Psoas muscle (tissue), 8 donors: ENCODE data around the gene RPS6KC1. TPM values are rescaled to one million over a fixed set of nuclear protein-coding genes. Genes with fewer than 3 reads are reported as not detected.
"Not testable (repeated sequence)": the region's sequence is repeated elsewhere in the genome, so short reads cannot be mapped to it uniquely, and the experiment has no call there.

Experiments used
- ATAC-seq, 4 donors: fragments of 200-7000 bp; cut with Tn5 transposase; one replicate each; pipeline ENCODE4 v1.9.1; 2020; ENCODE audit warnings: moderate library complexity in 3 of 4, mild to moderate bottlenecking in 2 of 4
- DNase-seq, 2 donors: peaks; one replicate each; pipeline ENCODE4 v3.0.0-alpha.2; 2020
- H3K27ac ChIP-seq: fragments of 200-600 bp; one replicate; pipeline ENCODE4 v1.8.0; 2022
- H3K27me3 ChIP-seq, 3 donors: fragments of 200-600 bp in 1 of 3; one replicate each; pipeline versions ENCODE4 v1.6.1 to v1.8.0; 2013 to 2022; ENCODE audit warnings: low read length in 2 of 3, mild to moderate bottlenecking in 2 of 3, moderate library complexity in 1 of 3; ENCODE audit not compliant: insufficient read depth in 3 of 3
- H3K36me3 ChIP-seq, 2 donors: fragments of 200-600 bp in 1 of 2; one replicate each; pipeline versions ENCODE4 v1.6.1 to v1.8.0; 2013 to 2022; ENCODE audit warnings: low read depth in 1 of 2, mild to moderate bottlenecking in 1 of 2, moderate library complexity in 1 of 2; ENCODE audit not compliant: insufficient read depth in 1 of 2
- H3K4me1 ChIP-seq: fragments of 200-600 bp; one replicate; pipeline ENCODE4 v1.8.0; 2022
- H3K4me3 ChIP-seq: fragments of 200-600 bp; one replicate; pipeline ENCODE4 v1.8.0; 2022; ENCODE audit warnings: mild to moderate bottlenecking
- H3K9me3 ChIP-seq: fragments of 200-600 bp; one replicate; pipeline ENCODE4 v1.8.0; 2022
- CTCF ChIP-seq: fragments of 200-600 bp; IDR thresholded peaks from one replicate; pipeline ENCODE4 v1.8.0; 2022; ENCODE audit warnings: antibody characterized with exemption
- WGBS, 3 donors: extraction: QIAGEN DNeasy Blood & Tissue Kit; methylation state at CpG; one replicate each; pipeline versions ENCODE4 v1.1.6 to v1.1.7; 2013; 5-methylcytosine and 5-hydroxymethylcytosine counted together
- intact Hi-C, 2 donors: fragments of 100-400 bp; cut with DNase I; formaldehyde crosslinking; loops; one replicate each; pipeline versions ENCODE4 v1.11.0 to v1.14.2; 2022
- polyA plus RNA-seq, 3 donors: library from polyadenylated mRNA; stranded (reverse); fragments of 200-250 nt; gene quantifications; one replicate each; pipeline ENCODE4 v1.2.3, GENCODE V29; 2013
- total RNA-seq, 4 donors: library from RNA; stranded (reverse); fragmentation: NEBNext Ultra II Directional in 2 of 4; extraction: Animal tissue kit (Norgen Biotek cat#: 25700) in 2 of 4; gene quantifications; one replicate each; pipeline versions ENCODE4 v1.2.1 to v1.2.4, GENCODE V29; 2021 to 2023
- donor health status: healthy with polysubstance abuse.
- donor health status: DM: no; HTN: no; CAD: no; lungs with moderate emphysema.
- donor health status: Bipolar disorder and iron deficiency.
- donor health status: healthy.
- donor health status: DM: yes; HTN: yes; CAD: no.
- donor health status: DM: no; HTN: no; CAD: no.
- donor health status: DM: no; HTN: no; CAD: no.
- donor health status: DM: yes; HTN: yes; CAD: no.

RPS6KC1 gene
- total and polyA plus RNA-seq, 7 donors, result 8.0 to 19.8 (median 14.0) TPM

- Histone ChIP-seq H3K9me3 (peaks cover 13% of the 10 kb centered on the region), H3K27ac (no peak overlapping the region), H3K27me3 (no peaks in the 10 kb centered on the region), H3K4me3 (no peak overlapping the region), H3K36me3 (no peaks in the 10 kb centered on the region), H3K4me1 (no peaks in the 10 kb centered on the region)
- intact Hi-C loops, result no loop called here
- no peak for DNase-seq
- no peak for ATAC-seq
- 93 to 95% (median 93%) methylated on average over 5 of the region's 5 CpGs for WGBS, 3 donors
- no peak for TF ChIP-seq CTCF
These were observed 143.3 kb downstream of the RPS6KC1 start for GRCh38 chr1:213194383-213194782.

DNA sequence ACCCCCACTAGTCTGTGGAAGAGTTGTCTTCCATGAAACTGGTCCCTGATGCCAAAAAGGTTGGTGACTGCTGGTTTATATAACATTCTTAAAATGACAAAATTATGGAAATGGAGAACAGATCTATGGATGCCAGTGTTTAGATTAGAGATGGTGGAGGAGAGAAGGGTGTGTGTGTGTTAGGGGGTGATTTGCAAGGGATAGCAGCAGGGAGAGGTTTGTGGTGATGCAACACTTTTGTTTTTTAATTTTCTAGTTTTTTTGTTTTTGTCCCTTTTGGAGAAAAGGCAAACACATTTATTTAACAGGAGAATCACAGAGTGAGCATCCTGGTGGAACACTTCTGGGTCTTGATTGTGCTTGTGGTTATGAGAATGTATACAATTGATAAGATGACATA, 143.8 kb downstream of the RPS6KC1 start:
- Histone ChIP-seq H3K4me1 (no peaks in the 10 kb centered on the region), H3K9me3 (peaks cover 13% of the 10 kb centered on the region), H3K4me3 (no peak overlapping the region), H3K27ac (no peak overlapping the region), H3K27me3 (no peaks in the 10 kb centered on the region), H3K36me3 (no peaks in the 10 kb centered on the region)
- intact Hi-C loops, result no loop called here
- no peak for TF ChIP-seq CTCF
- ATAC-seq, result no peak
- DNase-seq, result no peak

DNA sequence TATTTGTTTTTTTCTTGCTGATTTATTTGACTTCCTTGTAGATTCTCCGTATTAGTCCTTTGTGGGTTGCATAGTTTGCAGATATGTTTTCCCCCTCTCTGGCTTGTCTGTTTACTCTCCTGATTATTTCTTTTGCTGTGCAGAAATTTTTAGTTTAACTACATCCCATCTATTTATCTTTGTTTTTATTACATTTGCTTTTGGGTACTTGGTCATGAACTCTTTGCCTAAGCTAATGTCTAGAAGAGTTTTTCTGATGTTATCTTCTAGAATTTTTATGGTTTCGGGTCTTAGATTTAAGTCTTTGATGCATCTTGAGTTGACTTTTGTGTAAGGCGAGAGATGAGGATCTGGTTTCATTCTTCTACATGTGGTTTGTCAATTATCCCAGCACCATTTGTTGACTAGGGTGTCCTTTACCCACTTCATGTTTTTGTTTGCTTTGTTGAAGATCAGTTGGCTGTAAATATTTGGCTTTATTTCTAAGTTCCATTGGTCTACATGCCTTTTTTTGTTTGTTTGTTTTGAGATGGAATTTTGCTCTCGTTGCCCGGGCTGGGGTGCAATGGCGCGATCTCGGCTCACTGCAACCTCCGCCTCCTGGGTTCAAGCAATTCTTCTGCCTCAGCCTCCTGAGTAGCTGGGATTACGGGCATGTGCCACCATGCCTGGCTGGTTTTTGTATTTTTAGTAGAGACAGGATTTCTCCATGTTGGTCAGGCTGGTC, 145.4 kb downstream of the RPS6KC1 start:
- H3K4me3 ChIP-seq, H3K36me3 ChIP-seq, H3K4me1 ChIP-seq, DNase-seq, ATAC-seq, H3K27ac ChIP-seq, H3K9me3 ChIP-seq, intact Hi-C loops, H3K27me3 ChIP-seq: not testable (repeated sequence)
- WGBS, 3 donors, result 77 to 83% (median 81%) methylated on average over 10 of the region's 10 CpGs

DNA sequence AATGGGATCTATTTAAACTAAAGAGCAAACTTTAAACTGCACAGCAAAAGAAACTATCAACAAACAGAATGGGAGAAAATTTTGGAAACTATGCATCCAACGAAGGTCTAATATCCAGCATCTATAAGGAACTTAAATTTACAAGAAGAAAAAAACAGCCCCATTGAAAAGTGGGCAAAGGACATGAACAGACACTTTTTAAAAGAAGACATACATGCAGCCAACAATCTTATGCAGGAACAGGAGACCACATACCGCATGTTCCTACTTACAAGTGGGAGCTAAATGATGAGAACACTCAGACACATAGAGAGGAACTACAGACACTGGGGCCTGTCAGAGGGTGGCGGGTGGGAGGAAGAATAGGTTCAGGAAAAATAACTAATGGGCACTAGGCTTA, 149.6 kb downstream of the RPS6KC1 start:
- intact Hi-C loops, result no loop called here
- no peak for ATAC-seq

More for the DNA sequence above, 149.6 kb downstream of the RPS6KC1 start:
- Histone ChIP-seq H3K4me1 (no peaks in the 10 kb centered on the region), H3K36me3 (peaks cover 0 to 7% of the 10 kb centered on the region in 2 donors), H3K27me3 (no peaks in the 10 kb centered on the region), H3K9me3 (no peaks in the 10 kb centered on the region), H3K4me3 (no peak overlapping the region), H3K27ac (no peak overlapping the region)
- WGBS, 3 donors, result 95 to 99% (median 99%) methylated on average over 3 of the region's 3 CpGs
- no peak for TF ChIP-seq CTCF
- DNase-seq, result no peak
